Measurements from ENCODE around the gene PSMD14. TPM values are rescaled to one million over a fixed set of nuclear protein-coding genes. Genes with fewer than 3 reads are reported as not detected.

PSMD14 gene
- polyA plus RNA-seq, 1 donor from 2014 or later: 136 TPM

DNA sequence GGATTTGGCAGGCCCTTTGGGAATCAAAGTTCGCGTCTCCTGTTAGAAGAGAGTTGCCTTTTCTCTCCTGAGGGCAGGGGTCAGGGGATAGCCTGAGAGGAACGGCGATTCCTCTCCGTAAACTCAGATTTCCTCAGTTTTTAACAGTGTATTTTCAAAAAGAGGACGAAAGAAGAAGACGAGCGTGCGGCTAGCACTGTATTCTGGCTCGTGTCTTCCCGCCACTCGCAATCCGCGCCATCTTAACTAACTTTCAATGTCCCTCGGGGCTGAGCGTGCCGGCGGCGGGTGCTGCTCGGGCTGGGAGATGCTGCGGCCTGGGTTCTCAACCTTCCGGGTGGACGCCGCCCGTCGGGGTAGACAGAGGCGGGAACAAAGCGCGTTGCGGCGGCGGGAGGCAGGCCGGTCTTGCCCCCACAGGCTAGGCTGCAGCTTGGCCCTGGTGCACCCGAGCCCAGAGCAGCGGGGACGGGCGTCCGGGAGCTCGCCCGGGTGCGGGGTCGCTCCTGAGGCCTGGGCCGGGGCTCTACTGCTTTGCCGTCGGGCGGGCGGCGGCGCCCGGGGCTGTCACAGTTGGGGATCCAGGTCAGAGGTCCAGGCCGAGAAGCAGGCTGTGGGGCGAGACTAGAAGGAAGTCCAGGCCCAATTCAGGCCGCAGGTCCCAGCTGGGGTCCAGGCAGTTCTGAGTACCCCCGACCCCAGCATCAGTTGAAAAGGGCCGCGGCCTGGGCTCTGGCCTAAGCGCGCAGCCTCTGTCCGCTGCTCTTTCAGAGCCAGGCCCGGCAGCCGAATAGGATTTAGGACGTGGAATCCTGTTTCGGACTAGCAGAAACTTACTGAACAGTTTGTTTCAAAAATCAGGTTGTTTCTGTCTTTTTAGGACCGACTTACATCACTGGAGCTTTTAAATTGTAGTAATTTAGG lies 119.7 kb downstream of the PSMD14 start:
- TF ChIP-seq POLR2AphosphoS5 (IDR thresholded peaks at IDR 0.05): no peak
- TF ChIP-seq MXI1 (conservative IDR thresholded peaks at IDR 0.05; ENCODE audit: poor library complexity, severe bottlenecking): no peak
- TF ChIP-seq EZH2 (IDR thresholded peaks at IDR 0.05; ENCODE audit: borderline replicate concordance, insufficient read depth, low read length, poor library complexity, severe bottlenecking): peak; percentile 56
- TF ChIP-seq TAF1 (IDR thresholded peaks at IDR 0.05; ENCODE audit: low read depth): no peak
- no peaks in the 10 kb centered on the region for H3K9me3 ChIP-seq (ENCODE audit: low read length)
- H3K27me3 ChIP-seq (ENCODE audit: insufficient read depth, low read depth, low read length): peaks cover 82% of the 10 kb centered on the region
- no peak overlapping the region for H3K9ac ChIP-seq (ENCODE audit: low read length)
- no peaks in the 10 kb centered on the region for H3K79me2 ChIP-seq (replicated peaks; ENCODE audit: insufficient read depth, low read length)
- no peaks in the 10 kb centered on the region for H3F3A ChIP-seq (ENCODE audit: insufficient read depth, low read length, poor library complexity, severe bottlenecking)
- H3K27ac ChIP-seq (ENCODE audit: low read length): no peak overlapping the region
- peak overlapping the region; percentile 55 for H3K4me3 ChIP-seq (ENCODE audit: low read length)
- H4K20me1 ChIP-seq (ENCODE audit: insufficient read depth): no peaks in the 10 kb centered on the region
- H3K4me2 ChIP-seq (ENCODE audit: low read length): no peak overlapping the region
- H3K9me2 ChIP-seq (ENCODE audit: insufficient read depth, low read length): no peaks in the 10 kb centered on the region
- no peak overlapping the region for H2AFZ ChIP-seq (ENCODE audit: low read depth, low read length)
- no peaks in the 10 kb centered on the region for H3K36me3 ChIP-seq (ENCODE audit: insufficient read depth, low read length)

DNA sequence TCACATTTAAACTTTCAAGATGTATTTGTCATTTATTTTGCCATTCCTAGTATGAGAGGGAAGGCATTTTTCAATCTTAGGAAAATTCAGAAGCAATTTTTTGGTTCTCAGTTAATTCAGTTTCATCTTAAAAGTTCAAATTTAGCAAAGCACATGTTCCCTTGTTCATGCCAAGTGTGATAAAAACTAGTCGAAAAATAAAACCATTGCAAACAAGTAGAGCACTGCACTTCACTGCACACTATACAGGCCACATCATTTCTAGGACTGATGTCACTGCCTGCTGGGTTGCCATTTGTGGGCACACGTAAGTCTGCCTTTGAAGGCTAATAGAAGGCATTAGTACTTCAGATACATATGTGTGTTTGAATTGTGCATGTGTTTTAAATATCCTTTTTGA lies 122.2 kb downstream of the PSMD14 start:
- Histone ChIP-seq H3K4me3 (ENCODE audit: low read length) (no peak overlapping the region), H3K27me3 (ENCODE audit: insufficient read depth, low read depth, low read length) (peaks cover 57% of the 10 kb centered on the region)

More for the DNA sequence above, 122.2 kb downstream of the PSMD14 start:
- no peaks in the 10 kb centered on the region for H3K79me2 ChIP-seq (replicated peaks; ENCODE audit: insufficient read depth, low read length)
- no peak overlapping the region for H3K4me2 ChIP-seq (ENCODE audit: low read length)
- no peak overlapping the region for H3K27ac ChIP-seq (ENCODE audit: low read length)
- no peak overlapping the region for H2AFZ ChIP-seq (ENCODE audit: low read depth, low read length)
- H3K9me2 ChIP-seq (ENCODE audit: insufficient read depth, low read length): no peaks in the 10 kb centered on the region
- no peaks in the 10 kb centered on the region for H3K36me3 ChIP-seq (ENCODE audit: insufficient read depth, low read length)
- no peaks in the 10 kb centered on the region for H3F3A ChIP-seq (ENCODE audit: insufficient read depth, low read length, poor library complexity, severe bottlenecking)
- H3K9ac ChIP-seq (ENCODE audit: low read length): no peak overlapping the region
- no peaks in the 10 kb centered on the region for H4K20me1 ChIP-seq (ENCODE audit: insufficient read depth)
- no peaks in the 10 kb centered on the region for H3K9me3 ChIP-seq (ENCODE audit: low read length)
- TF ChIP-seq RAD21 (conservative IDR thresholded peaks at IDR 0.05): no peak
- TF ChIP-seq, protein P1, sequence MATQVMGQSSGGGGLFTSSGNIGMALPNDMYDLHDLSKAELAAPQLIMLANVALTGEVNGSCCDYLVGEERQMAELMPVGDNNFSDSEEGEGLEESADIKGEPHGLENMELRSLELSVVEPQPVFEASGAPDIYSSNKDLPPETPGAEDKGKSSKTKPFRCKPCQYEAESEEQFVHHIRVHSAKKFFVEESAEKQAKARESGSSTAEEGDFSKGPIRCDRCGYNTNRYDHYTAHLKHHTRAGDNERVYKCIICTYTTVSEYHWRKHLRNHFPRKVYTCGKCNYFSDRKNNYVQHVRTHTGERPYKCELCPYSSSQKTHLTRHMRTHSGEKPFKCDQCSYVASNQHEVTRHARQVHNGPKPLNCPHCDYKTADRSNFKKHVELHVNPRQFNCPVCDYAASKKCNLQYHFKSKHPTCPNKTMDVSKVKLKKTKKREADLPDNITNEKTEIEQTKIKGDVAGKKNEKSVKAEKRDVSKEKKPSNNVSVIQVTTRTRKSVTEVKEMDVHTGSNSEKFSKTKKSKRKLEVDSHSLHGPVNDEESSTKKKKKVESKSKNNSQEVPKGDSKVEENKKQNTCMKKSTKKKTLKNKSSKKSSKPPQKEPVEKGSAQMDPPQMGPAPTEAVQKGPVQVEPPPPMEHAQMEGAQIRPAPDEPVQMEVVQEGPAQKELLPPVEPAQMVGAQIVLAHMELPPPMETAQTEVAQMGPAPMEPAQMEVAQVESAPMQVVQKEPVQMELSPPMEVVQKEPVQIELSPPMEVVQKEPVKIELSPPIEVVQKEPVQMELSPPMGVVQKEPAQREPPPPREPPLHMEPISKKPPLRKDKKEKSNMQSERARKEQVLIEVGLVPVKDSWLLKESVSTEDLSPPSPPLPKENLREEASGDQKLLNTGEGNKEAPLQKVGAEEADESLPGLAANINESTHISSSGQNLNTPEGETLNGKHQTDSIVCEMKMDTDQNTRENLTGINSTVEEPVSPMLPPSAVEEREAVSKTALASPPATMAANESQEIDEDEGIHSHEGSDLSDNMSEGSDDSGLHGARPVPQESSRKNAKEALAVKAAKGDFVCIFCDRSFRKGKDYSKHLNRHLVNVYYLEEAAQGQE (IDR thresholded peaks at IDR 0.05; ENCODE audit: borderline replicate concordance): no peak
- TF ChIP-seq, protein P2, sequence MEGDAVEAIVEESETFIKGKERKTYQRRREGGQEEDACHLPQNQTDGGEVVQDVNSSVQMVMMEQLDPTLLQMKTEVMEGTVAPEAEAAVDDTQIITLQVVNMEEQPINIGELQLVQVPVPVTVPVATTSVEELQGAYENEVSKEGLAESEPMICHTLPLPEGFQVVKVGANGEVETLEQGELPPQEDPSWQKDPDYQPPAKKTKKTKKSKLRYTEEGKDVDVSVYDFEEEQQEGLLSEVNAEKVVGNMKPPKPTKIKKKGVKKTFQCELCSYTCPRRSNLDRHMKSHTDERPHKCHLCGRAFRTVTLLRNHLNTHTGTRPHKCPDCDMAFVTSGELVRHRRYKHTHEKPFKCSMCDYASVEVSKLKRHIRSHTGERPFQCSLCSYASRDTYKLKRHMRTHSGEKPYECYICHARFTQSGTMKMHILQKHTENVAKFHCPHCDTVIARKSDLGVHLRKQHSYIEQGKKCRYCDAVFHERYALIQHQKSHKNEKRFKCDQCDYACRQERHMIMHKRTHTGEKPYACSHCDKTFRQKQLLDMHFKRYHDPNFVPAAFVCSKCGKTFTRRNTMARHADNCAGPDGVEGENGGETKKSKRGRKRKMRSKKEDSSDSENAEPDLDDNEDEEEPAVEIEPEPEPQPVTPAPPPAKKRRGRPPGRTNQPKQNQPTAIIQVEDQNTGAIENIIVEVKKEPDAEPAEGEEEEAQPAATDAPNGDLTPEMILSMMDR (IDR thresholded peaks at IDR 0.05; ENCODE audit: poor library complexity, severe bottlenecking): no peak

All from neural cell (in vitro differentiated cells).